HG02870 (cell line): ENCODE data around the gene FLT3.
"Not testable (repeated sequence)": the region's sequence is repeated elsewhere in the genome, so short reads cannot be mapped to it uniquely, and the experiment has no call there.

Source experiments
- ATAC-seq: cut with Tn5 transposase; IDR thresholded peaks from one replicate; pipeline ENCODE4 v1.9.1; 2021; ENCODE audit warnings: mild to moderate bottlenecking, moderate library complexity; ENCODE audit not compliant: unreplicated experiment

The FLT3 gene

DNA sequence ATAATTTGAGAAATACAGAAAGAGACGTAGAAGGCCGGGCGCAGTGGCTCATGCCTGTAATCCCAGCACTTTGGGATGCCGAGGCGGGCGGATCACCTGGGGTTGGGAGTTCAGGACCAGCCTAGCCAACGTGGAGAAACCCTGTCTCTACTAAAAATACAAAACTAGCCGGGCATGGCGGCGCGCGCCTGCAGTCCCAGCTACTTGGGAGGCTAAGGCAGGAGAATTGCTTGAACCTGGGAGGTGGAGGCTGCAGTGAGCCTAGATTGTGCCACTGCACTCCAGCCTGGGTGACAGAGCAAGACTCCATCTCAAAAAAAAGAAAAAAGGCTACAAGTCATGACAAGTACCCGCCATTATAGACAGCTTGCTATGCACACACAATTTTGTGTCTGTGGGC, 95.4 kb downstream of the FLT3 start:
- not testable (repeated sequence) for ATAC-seq

- no peak for ATAC-seq
Observed at GRCh38 chr13:28002886-28003698, 97.3 kb downstream of the FLT3 start.

- ATAC-seq: no peak
Observed at GRCh38 chr13:28001837-28002473, 98.4 kb downstream of the FLT3 start.

GRCh38 chr13:28001049-28001448, 99.3 kb downstream of the FLT3 start:
- no peak for ATAC-seq

- ATAC-seq: no peak
Observed at GRCh38 chr13:28000567-28000966, 99.8 kb downstream of the FLT3 start.

DNA sequence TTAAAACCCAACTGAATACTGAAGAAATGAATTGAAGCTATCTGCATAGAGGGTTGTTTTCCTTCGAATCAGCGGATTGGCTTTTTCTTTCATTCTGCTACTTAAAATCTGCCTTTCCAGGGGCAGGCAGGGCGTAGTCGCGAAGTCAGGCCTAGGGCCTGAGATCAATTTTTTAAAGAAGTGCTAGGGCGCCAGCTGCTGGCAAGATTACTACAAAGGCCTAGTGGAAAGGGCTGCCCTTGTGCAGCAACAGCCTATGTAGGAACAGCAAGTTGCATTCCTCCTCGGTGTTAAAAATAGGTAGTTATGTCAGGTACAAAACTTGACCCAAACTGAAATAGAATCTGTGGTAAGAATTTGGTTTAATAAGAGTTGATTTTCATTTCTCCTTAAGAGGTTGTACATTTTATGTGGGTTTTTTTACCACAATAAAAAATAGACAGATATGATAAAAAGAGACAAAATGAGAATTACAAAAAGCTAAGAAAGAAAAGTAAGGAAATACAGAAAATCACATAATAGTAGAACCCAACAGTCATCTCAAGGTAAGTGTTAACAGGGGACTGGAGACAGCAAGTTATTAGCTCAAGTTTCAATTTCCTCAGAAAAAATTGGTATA, 102.4 kb downstream of the FLT3 start:
- ATAC-seq: peak; percentile 74

DNA sequence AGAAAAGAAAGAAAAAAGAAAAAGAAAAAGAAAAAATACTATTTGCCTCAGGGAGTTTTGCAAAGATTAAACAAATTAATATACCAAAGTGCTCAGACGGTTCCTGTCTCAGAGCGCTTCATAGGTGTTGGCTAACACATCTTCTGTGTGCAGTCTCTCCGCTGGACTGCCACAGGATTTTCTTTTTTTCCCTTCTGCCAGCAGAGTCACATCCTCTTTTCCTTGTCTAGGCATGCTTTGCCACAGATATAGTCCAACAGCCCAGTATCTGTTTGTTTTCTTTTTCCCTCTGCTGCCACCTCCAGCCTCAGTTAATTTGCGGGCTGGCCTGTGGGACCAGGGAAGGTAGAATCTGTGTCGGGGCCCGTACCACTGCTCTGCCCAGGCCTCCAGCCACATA, 108.5 kb downstream of the FLT3 start:
- ATAC-seq: no peak

DNA sequence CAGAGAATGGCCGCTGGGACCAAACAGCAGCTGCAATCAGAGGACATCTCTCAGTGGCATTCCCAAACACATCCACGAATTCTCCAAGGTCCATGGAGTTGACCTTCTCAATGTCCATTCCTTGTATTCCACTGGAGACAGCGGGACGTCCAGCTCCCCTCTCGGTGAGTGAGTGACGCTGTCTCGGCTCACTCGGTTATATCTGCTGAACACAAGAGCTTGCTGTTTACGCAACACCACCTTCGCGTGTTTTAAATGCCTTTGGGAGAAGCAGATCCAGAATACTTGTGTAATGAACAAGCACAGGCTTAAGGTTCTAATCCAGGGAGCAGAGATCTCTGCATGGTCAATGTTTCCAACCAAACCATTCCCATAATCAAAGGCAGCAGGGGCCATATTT, 111.9 kb downstream of the FLT3 start, which contains the start of gene URAD:
URAD (minus strand) TSS at position 174 of the 400 bp plus-strand sequence; CDS start at position 118, 56 bp downstream.
- no peak for ATAC-seq

- ATAC-seq: no peak
Observed at GRCh38 chr13:27985600-27985999, 114.8 kb downstream of the FLT3 start.

GRCh38 chr13:27982361-27982760, 118.0 kb downstream of the FLT3 start:
- ATAC-seq: no peak

DNA sequence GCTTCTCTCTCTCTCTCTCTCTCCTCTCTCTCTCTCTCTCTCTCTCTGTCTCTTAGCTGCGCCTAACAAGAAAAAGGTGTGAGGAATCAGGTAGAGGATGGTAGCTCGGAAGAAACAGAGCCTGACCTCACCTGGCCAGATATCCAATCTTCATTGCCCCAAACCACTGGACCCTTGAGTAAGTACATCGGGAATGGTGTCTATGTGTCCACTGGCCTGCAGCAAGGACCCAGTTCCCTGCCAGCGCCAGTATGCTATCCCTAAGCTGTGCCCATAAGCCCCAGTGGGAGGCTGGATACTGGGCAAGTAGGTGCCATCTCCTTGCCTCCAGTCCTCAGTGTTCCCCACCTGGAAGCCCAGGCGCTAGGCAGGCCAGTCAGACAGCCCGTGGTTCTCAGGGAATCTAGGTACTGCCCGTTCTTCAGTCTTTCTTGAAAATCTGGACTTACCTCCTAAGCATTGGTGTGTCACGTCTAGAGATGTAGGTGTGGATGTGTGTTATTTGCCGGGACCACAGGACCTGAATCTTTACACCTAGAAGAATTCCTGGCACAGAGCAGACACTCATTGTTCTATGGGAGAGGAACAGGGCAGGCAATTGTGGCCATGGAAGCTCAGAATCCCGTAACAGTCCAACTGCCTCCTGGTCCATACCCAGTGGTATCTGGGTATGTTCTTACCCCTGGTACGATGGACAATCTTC, 119.2 kb downstream of the FLT3 start:
- no peak for ATAC-seq

DNA sequence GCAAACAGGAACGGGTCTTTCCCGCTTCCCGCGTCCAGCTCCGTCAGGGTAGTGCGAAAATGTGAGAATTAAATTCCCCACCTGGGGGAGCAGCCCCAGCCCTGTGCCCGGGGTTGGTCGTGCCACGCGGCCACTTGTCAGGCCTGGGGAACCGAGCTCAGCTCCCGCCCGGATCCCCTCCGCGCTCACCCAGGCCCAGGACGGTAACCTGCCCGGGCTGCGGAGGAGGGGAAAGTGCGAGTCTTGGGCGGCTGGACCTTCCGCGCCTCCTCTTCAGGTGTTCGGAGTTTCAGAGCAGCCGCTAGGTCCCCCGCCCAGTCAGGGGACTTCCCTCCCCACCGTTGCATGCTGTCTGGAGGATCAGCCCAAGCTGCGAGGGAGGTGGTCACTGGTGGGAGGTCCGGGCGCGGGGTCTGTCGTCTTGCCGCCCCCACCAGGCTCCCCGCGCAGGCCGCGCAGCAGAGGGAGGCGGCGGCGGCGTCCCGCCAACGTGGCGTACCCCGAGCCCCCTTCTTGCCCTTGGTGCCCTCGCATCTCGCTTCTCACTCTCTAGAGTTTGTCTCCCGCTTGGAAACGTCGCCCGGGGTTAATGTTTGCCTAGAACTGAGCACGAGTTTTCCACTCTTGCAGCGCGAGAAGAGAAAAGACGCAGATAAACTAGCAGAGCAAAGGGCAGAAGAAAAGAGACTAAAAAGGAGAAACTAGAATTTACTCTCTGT, 119.9 kb downstream of the FLT3 start:
- ATAC-seq: no peak

GRCh38 chr13:27979765-27980279, 120.6 kb downstream of the FLT3 start:
- no peak for ATAC-seq

DNA sequence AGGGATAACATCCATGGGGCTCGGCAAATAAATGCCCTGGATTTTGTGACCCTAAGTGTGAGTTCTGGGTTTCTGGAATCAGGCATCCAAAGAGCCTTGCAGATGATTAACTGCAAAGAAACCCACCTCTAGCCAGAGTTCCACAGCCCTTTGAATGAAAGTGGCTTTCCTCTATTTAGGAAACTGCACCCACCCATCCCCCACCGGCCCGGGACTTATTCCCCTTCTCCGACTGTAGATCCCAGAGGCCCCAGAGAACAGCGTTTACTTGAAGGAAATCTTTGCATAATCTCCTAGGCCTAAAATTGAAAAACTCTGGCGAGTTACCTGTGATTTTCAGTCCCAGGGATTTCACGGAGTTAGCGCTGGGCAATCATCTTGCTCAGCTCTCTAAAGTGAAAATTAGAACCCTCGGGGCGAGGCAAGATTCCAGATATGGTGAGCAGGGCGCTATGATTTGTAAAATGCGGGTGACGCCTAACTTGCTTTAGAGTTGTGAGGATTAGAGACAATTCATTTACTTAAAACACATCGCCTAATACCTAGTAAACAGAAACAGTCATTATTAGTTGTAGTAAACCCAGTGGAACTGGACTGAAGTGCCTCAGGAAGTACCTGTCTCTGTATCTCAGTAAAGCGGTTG, 121.3 kb downstream of the FLT3 start:
- no peak for ATAC-seq

GRCh38 chr13:27978301-27978968, 121.9 kb downstream of the FLT3 start:
- no peak for ATAC-seq

GRCh38 chr13:27977476-27978300, 122.7 kb downstream of the FLT3 start:
- ATAC-seq: no peak

DNA sequence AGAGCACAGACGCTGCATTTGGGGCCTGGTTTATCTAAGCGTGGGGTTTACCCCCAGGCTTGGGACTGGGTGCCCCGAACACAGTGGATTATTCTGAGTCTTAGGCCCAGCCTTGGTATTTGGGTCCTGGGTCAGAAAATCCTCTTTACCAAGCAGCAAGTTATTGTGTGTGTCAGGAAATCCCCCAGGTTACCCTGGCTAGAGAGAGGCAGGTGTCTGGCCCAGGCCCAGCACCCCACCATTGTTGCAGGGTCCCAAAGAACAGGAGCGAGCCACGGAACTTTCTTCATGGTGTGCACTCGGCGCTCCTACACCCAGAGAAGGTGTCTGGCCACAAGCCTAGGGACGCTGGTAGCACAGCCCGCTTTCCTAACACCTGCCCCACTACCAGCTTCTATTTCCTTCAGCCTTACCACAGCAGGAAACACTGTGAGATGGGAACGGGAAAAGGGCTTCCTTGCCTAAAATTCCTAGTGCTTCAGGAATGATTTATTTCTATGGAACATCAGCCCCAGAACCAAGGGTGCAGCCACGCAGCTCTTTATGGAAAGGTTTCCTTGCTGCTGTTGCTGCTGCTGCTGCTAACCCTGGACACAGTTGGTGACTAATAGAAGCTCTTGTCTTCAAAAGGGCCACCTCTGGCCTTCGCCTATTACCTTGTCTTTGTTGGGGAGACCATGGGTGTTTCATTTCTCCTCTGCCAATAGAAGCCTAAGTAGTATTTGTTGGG, 123.8 kb downstream of the FLT3 start:
- ATAC-seq: no peak
